ENCODE results near the gene GTF2H2C_2.
"Not testable (repeated sequence)": the region's sequence is repeated elsewhere in the genome, so short reads cannot be mapped to it uniquely, and the experiment has no call there.

Gene GTF2H2C_2

DNA sequence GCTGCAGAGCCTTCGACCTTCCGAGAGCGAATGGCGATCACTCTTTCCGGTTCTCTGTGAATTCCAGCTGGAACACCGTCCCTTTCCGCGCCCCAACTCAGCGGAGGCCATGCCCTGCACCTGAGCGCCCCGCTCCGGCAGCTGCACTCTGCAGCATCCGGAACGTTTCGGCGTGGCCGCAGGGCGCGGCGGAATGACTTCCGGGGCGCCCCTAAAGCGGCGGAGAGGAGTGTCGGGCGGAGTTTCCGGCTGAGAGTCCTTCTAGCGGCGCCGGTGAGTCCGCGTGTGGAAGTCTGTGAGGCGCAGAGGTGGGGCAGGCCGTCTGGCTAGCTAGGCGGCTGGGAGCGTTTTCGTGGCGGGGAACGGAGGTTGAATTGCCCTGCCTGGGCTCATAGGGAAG lies at the start of gene GTF2H2C_2:
TSS of gene GTF2H2C_2 (plus strand) at position 252 of the 400 bp plus-strand sequence.
- DNase-seq: not testable (repeated sequence)

DNA sequence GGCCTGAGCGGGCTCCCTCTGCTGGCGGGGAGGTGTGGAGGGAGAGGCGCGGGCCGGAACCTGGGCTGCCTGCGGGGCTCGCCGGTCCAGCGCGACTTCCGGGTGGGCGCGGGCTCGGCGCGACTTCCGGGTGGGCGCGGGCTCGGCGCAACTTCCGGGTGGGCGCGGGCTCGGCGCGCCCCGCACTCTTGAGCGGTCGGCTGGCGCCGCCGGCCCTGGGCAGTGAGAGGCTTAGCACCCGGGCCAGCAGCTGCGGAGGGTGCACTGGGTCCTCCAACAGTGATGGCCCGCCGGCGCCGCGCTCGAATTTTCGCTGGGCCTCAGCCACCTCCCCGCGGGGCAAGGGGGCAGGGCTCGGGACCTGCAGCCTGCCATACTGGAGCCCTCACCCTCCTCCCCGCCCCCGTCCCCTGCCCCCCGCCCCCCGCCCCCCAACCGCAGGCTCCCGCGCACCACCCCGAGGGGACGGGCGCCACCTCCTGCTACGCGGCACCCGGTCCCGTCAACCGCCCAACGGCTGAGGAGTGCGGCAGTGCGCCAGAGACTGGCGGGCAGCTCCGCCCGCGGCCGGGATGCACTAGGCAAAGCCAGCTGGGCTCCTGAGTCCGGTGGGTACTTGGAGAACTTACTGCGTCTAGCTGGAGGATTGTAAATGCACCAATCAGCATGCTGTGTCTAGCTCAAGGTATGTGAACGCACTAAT lies 14.0 kb upstream of the GTF2H2C_2 start:
- not testable (repeated sequence) for DNase-seq

DNA sequence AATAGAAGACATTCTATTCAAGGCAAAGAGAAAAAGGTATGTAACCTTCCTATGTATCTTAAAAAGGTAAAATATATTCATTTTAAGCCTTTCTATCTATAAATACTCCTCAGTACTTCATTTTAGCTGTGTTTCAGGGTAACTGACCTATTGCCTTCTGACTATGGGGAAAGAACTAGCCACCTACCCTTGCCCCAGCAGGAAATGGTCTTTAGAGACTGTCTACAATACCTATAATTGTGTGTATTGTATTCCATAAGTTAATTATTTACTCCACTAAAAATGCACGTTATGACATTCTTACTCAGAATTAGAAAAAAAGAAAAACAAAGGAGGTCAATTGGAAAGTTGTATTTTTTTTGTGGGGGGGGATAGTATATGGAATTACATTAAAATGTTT lies 6.2 kb downstream of the GTF2H2C_2 start:
- not testable (repeated sequence) for DNase-seq

DNA sequence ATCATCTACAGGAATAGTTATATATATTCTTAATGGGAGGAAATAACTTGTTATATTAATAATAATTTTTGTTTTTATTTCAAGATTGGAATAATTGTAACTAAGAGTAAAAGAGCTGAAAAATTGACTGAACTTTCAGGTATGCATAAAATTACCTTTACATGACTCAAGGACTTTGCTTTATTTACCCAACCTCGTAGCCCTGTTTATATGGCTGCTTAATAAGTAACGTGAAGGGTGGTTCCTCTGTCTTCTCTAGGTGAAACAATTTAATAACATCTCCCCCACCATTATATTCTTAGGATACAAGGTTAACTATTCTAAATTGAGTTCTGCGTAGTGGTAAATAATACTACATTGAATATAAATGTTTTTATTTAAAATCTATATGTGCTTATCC lies 8.0 kb downstream of the GTF2H2C_2 start:
- not testable (repeated sequence) for DNase-seq

DNA sequence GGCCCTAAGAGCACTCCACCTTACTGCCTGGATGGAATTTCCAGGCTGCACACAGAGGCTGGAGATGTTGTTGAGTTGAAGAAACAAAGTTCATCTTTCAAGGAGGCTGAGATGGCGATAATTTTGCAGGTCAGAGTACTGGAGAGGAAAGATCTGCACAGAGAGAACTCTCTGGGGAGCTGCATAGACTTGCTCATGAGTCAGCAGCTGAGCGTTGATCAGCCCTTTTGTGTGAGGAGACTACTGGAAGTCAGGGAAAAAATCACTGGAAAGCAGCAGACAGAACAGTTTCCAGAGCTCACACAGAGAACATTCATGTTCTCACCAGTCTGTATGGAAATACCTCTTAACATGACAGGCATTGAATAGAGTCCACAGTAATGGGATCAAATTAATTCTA lies 23.4 kb downstream of the GTF2H2C_2 start:
- not testable (repeated sequence) for DNase-seq

DNA sequence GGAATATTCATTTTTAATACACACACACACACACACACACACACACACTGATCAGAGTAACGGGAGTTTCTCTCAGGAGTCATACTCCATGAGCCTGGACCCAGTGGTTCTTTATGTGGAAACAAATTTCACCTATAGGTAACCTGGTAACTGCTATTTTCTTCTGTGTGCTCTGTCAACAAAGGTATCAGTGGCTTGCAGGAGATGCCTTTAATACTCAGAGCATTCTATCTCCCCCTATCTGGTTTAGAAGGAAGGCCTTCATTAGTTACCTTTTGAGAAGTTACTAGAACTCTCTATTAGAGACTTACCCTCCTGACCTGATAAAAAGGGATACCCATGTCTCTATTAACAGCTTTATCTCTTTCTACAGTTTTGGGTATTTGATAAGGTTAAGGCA lies 34.4 kb downstream of the GTF2H2C_2 start:
- not testable (repeated sequence) for DNase-seq

DNA sequence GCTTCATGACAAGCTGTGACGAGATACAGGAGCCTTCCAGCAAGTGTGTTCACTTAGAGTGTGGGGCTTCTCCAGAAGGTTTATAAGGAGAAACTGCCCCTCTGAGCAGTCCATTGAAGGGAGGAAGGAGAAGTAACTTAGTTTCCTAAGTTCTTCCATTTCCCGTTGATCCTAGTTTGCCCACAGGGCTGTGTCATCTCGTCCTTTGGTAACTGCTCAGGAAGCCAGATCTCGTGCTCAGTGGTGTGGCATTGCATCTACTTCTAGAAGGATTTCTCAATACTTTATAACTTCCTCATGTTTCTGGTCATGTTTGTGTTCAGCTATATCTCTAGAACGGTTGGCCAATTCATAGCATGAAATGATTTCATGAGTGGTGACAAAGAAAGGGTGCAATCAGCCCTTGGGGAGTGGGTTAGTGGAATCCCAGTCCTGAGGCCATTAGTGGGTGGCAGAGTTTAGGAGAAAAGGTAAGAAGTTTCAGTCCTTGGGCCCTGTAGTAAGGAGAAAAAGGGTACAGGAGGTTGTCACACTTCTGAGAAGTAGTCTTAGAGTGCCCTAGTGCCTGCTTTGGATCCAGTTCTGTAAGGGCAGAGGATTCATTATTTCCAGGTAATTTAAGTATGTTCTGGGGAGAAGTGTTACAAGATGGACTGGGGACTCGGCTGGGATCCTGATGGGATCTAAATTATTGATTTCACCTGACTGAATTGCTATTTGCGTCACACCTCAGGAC lies 36.2 kb downstream of the GTF2H2C_2 start:
- not testable (repeated sequence) for DNase-seq

DNA sequence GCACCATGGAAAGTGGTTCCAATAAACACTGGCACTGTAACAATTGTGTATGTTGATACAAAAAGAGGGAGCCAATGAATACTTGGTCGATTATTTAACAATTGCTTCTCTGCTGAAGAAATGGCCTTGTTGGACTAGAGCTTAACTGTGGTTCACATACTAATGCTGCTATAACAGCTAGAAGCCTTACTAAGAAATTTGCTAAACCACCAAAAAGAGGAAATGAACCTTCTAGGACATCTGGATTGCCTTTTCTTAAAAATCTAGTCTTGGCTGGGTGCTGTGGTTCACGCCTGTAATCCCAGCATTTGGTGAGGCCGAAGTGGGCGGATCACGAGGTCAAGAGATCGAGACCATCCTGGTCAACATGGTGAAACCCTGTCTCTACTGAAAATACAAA lies 41.9 kb downstream of the GTF2H2C_2 start:
- DNase-seq: not testable (repeated sequence)

- not testable (repeated sequence) for DNase-seq
Measured at GRCh38 chr5:70459188-70459587, 44.0 kb downstream of the GTF2H2C_2 start.

GRCh38 chr5:70461984-70462383 lies 46.8 kb downstream of the GTF2H2C_2 start:
- DNase-seq: not testable (repeated sequence)

DNA sequence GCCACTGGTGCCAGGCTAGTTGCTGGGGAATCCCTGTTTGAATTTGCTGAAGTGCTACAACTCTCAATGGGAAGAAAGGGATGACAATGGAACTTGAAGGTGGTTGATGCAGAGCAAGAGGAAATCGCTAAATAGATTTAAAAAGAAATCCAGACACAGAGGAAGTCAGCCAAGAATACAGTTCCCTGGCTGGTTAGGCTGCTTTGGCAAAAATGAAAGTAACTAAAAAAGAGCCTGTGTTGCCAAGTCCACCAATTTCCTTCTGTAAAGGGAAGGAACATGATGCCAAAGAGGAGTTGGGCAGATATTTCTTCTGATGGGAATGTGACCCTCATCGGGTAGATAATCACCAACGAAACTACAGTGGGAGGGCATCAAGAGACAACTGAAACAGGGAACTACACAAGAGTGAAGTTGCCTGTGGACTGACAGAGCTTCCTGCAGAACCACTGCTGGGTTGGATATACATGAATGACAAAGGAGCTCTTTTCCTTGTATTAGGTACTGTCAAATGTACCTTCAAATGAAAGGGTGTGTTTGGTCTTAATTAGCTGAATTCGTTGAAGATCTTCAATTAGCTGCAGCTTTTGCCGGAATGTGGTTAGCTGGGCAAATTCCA lies 49.0 kb downstream of the GTF2H2C_2 start:
- DNase-seq: not testable (repeated sequence)

- DNase-seq: not testable (repeated sequence)
Measured at GRCh38 chr5:70469926-70470509, 54.9 kb downstream of the GTF2H2C_2 start.
